ENCODE data around the gene GALNT14. TPM values are rescaled to one million over a fixed set of nuclear protein-coding genes. Genes with fewer than 3 reads are reported as not detected.

GALNT14 gene
- total RNA-seq, 1 donor from 2014 or later: 0.14 TPM

DNA sequence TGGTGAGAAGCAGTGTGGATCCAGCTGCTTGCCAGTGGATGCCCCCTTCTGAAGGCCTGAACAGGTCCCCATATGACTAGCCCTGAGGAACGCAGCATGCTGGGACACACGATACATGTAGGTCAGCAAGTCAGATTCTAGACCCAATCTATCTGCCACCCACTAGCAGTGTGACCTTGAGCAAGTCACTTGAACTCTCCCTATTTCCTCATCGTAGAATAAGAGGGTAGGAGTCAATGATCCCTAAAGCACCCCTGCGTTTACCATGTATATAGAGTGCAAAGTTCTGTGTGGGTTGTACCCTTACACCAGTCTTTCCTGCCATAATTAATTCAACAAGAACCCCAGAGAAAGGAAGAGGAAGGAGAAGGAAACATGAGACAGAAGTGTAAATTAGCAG is 123.7 kb downstream of the GALNT14 start:
- no peak for DNase-seq
- H3K27me3 ChIP-seq (ENCODE audit: low read depth): peaks cover 45% of the 10 kb centered on the region
- TF ChIP-seq, protein P1, sequence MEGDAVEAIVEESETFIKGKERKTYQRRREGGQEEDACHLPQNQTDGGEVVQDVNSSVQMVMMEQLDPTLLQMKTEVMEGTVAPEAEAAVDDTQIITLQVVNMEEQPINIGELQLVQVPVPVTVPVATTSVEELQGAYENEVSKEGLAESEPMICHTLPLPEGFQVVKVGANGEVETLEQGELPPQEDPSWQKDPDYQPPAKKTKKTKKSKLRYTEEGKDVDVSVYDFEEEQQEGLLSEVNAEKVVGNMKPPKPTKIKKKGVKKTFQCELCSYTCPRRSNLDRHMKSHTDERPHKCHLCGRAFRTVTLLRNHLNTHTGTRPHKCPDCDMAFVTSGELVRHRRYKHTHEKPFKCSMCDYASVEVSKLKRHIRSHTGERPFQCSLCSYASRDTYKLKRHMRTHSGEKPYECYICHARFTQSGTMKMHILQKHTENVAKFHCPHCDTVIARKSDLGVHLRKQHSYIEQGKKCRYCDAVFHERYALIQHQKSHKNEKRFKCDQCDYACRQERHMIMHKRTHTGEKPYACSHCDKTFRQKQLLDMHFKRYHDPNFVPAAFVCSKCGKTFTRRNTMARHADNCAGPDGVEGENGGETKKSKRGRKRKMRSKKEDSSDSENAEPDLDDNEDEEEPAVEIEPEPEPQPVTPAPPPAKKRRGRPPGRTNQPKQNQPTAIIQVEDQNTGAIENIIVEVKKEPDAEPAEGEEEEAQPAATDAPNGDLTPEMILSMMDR (IDR thresholded peaks at IDR 0.05; ENCODE audit: borderline replicate concordance): no peak
- H3K4me1 ChIP-seq: no peaks in the 10 kb centered on the region
- H3K9me3 ChIP-seq (replicated peaks): no peaks in the 10 kb centered on the region
- H3K36me3 ChIP-seq: no peaks in the 10 kb centered on the region
- intact Hi-C loops (cut with micrococcal nuclease): no loop called here
- H3K27ac ChIP-seq (replicated peaks): no peak overlapping the region
- no peak overlapping the region for H3K4me3 ChIP-seq

DNA sequence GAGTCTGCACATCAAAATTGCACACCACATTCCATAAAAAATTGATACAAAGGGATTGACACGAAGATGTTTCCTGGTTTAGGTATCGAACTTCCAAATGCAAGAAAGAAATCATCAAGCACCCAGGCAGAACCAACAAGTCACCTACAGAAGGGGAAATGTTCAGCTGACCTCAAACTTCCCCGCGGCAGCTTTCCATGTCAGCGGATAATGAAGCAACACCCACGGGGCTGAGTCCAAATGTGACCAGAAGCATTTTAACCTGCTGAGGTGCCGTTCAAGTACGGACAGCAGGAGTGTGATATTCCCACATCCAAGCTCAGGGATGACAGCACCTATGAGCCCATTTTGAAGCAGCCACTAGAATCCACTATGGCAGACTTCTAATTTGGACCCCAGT is 124.9 kb downstream of the GALNT14 start:
- intact Hi-C loops (cut with micrococcal nuclease): no loop called here
- TF ChIP-seq, protein P1 (IDR thresholded peaks at IDR 0.05; ENCODE audit: borderline replicate concordance): no peak
- H3K36me3 ChIP-seq: no peaks in the 10 kb centered on the region
- H3K4me3 ChIP-seq: no peak overlapping the region
- DNase-seq: no peak
- no peak overlapping the region for H3K27ac ChIP-seq (replicated peaks)
- no peaks in the 10 kb centered on the region for H3K4me1 ChIP-seq
- H3K9me3 ChIP-seq (replicated peaks): no peaks in the 10 kb centered on the region
- peaks cover 50% of the 10 kb centered on the region for H3K27me3 ChIP-seq (ENCODE audit: low read depth)

DNA sequence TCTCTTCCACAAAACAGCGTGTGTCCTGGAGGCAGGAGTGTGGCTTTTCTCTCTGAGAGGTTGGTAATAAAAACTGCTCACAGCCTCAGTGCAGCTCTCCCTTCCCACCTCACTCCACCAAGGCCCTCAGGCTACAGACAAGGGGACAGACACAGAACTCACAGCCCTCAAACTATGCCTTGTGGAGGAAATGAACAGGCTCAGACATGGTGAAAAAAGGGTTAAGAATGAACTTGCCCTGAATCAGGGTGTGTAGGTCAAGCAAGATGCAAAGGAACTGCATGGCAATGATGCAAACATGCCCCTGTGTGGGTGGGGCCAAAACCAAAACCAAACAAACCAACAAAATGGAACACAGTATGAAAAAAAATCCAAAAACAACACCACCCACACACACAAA is 125.8 kb downstream of the GALNT14 start:
- DNase-seq: no peak
- H3K4me3 ChIP-seq: no peak overlapping the region
- TF ChIP-seq, protein P1 (IDR thresholded peaks at IDR 0.05; ENCODE audit: borderline replicate concordance): no peak
- no peaks in the 10 kb centered on the region for H3K36me3 ChIP-seq
- no peak overlapping the region for H3K27ac ChIP-seq (replicated peaks)
- no peaks in the 10 kb centered on the region for H3K4me1 ChIP-seq
- H3K9me3 ChIP-seq (replicated peaks): no peaks in the 10 kb centered on the region
- H3K27me3 ChIP-seq (ENCODE audit: low read depth): peaks cover 50% of the 10 kb centered on the region
- intact Hi-C loops (cut with micrococcal nuclease): no loop called here

DNA sequence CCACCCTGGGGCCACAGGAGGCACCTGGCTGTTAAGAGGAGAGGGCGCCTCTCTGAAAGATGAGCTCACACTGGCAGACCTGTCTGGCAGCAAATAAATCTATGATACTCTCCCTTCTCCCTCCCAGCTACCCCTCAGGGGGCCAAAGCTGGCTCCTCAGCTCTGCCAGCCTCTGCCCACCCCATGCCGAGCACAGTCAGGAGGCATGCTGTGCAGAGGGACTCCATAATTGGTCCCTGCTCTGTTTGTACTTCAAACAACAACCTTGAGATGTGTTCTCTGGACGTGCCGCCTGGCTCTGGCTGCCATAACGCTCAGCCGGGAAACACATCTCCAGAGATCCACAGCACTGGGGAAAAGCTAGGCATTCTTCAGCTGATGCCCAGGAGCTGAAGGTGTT is 126.7 kb downstream of the GALNT14 start:
- no peak overlapping the region for H3K4me3 ChIP-seq
- H3K9me3 ChIP-seq (replicated peaks): no peaks in the 10 kb centered on the region
- H3K27me3 ChIP-seq (ENCODE audit: low read depth): peaks cover 54% of the 10 kb centered on the region
- no peak for DNase-seq
- TF ChIP-seq, protein P1 (IDR thresholded peaks at IDR 0.05; ENCODE audit: borderline replicate concordance): no peak
- intact Hi-C loops (cut with micrococcal nuclease): no loop called here
- no peaks in the 10 kb centered on the region for H3K4me1 ChIP-seq
- H3K36me3 ChIP-seq: no peaks in the 10 kb centered on the region
- H3K27ac ChIP-seq (replicated peaks): no peak overlapping the region

DNA sequence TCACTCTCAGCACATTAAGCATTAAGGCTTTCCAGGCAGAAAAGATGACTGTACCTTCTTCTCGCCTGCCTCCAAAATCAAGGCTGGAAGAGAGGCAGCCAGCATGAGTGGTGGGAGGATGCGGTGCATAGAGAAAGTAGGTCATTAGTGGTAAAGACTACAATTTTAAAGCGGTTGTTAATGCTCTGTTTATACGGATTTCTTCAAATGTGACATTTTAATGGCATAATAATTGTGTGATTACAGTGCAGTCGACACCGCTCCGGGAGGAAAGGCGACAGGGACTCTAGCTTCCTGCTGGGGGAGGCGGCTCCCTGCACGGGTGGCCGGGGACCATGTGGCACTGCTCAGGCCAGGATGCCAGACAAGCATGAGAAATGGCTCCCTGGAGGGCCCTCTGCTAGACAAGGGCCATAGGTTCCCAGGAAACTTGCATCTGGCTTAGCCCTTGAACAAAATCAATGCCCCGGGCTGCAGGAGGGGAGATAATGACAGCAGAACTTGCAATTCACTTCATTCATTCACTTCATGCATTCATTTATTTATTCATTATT is 129.6 kb downstream of the GALNT14 start:
- peaks cover 11% of the 10 kb centered on the region for H3K4me1 ChIP-seq
- H3K4me3 ChIP-seq: no peak overlapping the region
- intact Hi-C loops (cut with micrococcal nuclease): no loop called here
- H3K9me3 ChIP-seq (replicated peaks): no peaks in the 10 kb centered on the region
- peaks cover 51% of the 10 kb centered on the region for H3K27me3 ChIP-seq (ENCODE audit: low read depth)
- H3K36me3 ChIP-seq: no peaks in the 10 kb centered on the region
- DNase-seq: no peak
- TF ChIP-seq, protein P1 (IDR thresholded peaks at IDR 0.05; ENCODE audit: borderline replicate concordance): no peak
- no peak overlapping the region for H3K27ac ChIP-seq (replicated peaks)

Data from left ventricle myocardium inferior (tissue), 1 donor.